A673 (cell line): ENCODE data around the gene DHX57. TPM values are rescaled to one million over a fixed set of nuclear protein-coding genes. Genes with fewer than 3 reads are reported as not detected.
A peak's percentile ranks its signal among the peaks of the same experiment; 100 is the strongest.

Experiments used
- BruUV-seq: library from RNA; stranded (reverse); fragments of 400-500 nt; replicated peaks from 2 replicates; lab custom pipeline; 2021; lab: Mats Ljungman, UMichigan
- CTCF ChIA-PET: fragments of 300-600 bp; sonication (Branson Sonifier 250); formaldehyde crosslinking; loops from one replicate; lab custom pipeline; 2022; ENCODE audit warnings: antibody characterized with exemption; lab: Charles Lee
- POLR2A ChIA-PET: fragments of 300-600 bp; sonication (Branson Sonifier 250); formaldehyde crosslinking; loops from one replicate; lab custom pipeline; 2022; ENCODE audit warnings: antibody characterized with exemption; ENCODE audit not compliant: low non-redundant PET; lab: Charles Lee
- DNase-seq: peaks from one replicate; pipeline ENCODE4 v3.0.0-alpha.2; 2015; ENCODE audit warnings: low spot score
- H3K27ac ChIP-seq: fragments of 200-600 bp; sonication (generic); 2 replicates; pipeline ENCODE4 v1.5.1; 2016; ENCODE audit warnings: mixed run types, low read depth, mild to moderate bottlenecking, mixed read lengths, antibody characterized with exemption, low read length; ENCODE audit not compliant: poor library complexity, severe bottlenecking
- H3K27me3 ChIP-seq: fragments of 200-600 bp; sonication (generic); replicated peaks from 2 replicates; pipeline ENCODE4 v1.6.1; 2017; ENCODE audit warnings: mixed run types, low read depth, mild to moderate bottlenecking, mixed read lengths, antibody characterized with exemption, low read length; ENCODE audit not compliant: insufficient read depth, poor library complexity
- H3K36me3 ChIP-seq: fragments of 200-600 bp; sonication (generic); 2 replicates; pipeline ENCODE4 v1.6.1; 2016; ENCODE audit warnings: mixed run types, mild to moderate bottlenecking, mixed read lengths, antibody characterized with exemption, low read length; ENCODE audit not compliant: insufficient read depth, poor library complexity, severe bottlenecking
- H3K4me1 ChIP-seq: fragments of 200-600 bp; sonication (generic); 2 replicates; pipeline ENCODE4 v1.6.1; 2017; ENCODE audit warnings: mixed run types, mild to moderate bottlenecking, mixed read lengths, antibody characterized with exemption, low read length; ENCODE audit not compliant: insufficient read depth, poor library complexity, severe bottlenecking
- H3K4me3 ChIP-seq: fragments of 200-600 bp; sonication (generic); 2 replicates; pipeline ENCODE4 v1.5.1; 2016; ENCODE audit warnings: low read depth, mixed run types, mild to moderate bottlenecking, mixed read lengths, low read length; ENCODE audit not compliant: poor library complexity, severe bottlenecking
- H3K9me3 ChIP-seq: fragments of 200-600 bp; sonication (generic); 2 replicates; pipeline ENCODE4 v1.6.1; 2016; ENCODE audit warnings: mixed run types, low read depth, mild to moderate bottlenecking, mixed read lengths, antibody characterized with exemption, low read length; ENCODE audit not compliant: poor library complexity, severe bottlenecking
- EZH2 ChIP-seq: fragments of 200-600 bp; sonication (generic); IDR thresholded peaks from 2 replicates; pipeline ENCODE4 v1.6.1; 2017; ENCODE audit warnings: borderline replicate concordance, low read depth, mild to moderate bottlenecking, mixed read lengths, antibody characterized with exemption, low read length; ENCODE audit not compliant: poor library complexity, severe bottlenecking
- intact Hi-C: fragments of 100-400 bp; cut with micrococcal nuclease; formaldehyde crosslinking; loops from one replicate; pipeline ENCODE4 v1.10.0; 2022; ENCODE audit not compliant: unreplicated experiment
- total RNA-seq: library from RNA; stranded (reverse); gene quantifications from 2 replicates; pipeline ENCODE4 v1.2.3, GENCODE V29; 2021
- TF ChIP-seq, protein P1 (sequence below): fragments of 300-800, 200-600 bp; sonication (generic); conservative IDR thresholded peaks from 2 replicates; pipeline ENCODE4 v1.5.1; 2017; ENCODE audit warnings: low read depth, mild to moderate bottlenecking, antibody characterized with exemption, low read length, moderate library complexity, mixed read lengths

Gene DHX57
- total RNA-seq, 1 experiment from 2014 or later, result 30.6 TPM

GRCh38 chr2:38754506-38754905 lies 121.2 kb downstream of the DHX57 start:
- Histone ChIP-seq H3K4me3 (no peak overlapping the region), H3K27ac (no peak overlapping the region), H3K4me1 (peaks cover 19% of the 10 kb centered on the region), H3K36me3 (peaks cover 6% of the 10 kb centered on the region), H3K9me3 (no peaks in the 10 kb centered on the region), H3K27me3 (no peaks in the 10 kb centered on the region)
- TF ChIP-seq EZH2, result no peak
- TF ChIP-seq, protein P1, sequence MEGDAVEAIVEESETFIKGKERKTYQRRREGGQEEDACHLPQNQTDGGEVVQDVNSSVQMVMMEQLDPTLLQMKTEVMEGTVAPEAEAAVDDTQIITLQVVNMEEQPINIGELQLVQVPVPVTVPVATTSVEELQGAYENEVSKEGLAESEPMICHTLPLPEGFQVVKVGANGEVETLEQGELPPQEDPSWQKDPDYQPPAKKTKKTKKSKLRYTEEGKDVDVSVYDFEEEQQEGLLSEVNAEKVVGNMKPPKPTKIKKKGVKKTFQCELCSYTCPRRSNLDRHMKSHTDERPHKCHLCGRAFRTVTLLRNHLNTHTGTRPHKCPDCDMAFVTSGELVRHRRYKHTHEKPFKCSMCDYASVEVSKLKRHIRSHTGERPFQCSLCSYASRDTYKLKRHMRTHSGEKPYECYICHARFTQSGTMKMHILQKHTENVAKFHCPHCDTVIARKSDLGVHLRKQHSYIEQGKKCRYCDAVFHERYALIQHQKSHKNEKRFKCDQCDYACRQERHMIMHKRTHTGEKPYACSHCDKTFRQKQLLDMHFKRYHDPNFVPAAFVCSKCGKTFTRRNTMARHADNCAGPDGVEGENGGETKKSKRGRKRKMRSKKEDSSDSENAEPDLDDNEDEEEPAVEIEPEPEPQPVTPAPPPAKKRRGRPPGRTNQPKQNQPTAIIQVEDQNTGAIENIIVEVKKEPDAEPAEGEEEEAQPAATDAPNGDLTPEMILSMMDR, result no peak
- no peak for DNase-seq
- POLR2A ChIA-PET, result no interaction called here
- CTCF ChIA-PET, result no interaction called here
- BruUV-seq, result no TSS peak
- intact Hi-C loops, result no loop called here

- DNase-seq, result no peak
- no peaks in the 10 kb centered on the region for H3K9me3 ChIP-seq
- intact Hi-C loops, result no loop called here
- no peak for TF ChIP-seq EZH2
- TF ChIP-seq, protein P1, result no peak
- CTCF ChIA-PET, result no interaction called here
- H3K4me1 ChIP-seq, result peaks cover 21% of the 10 kb centered on the region
- H3K4me3 ChIP-seq, result no peak overlapping the region
- peaks cover 11% of the 10 kb centered on the region for H3K36me3 ChIP-seq
- POLR2A ChIA-PET, result no interaction called here
- H3K27ac ChIP-seq, result no peak overlapping the region
- H3K27me3 ChIP-seq, result no peaks in the 10 kb centered on the region
- BruUV-seq, result no TSS peak
Observed at GRCh38 chr2:38754049-38754448, 121.7 kb downstream of the DHX57 start.

DNA sequence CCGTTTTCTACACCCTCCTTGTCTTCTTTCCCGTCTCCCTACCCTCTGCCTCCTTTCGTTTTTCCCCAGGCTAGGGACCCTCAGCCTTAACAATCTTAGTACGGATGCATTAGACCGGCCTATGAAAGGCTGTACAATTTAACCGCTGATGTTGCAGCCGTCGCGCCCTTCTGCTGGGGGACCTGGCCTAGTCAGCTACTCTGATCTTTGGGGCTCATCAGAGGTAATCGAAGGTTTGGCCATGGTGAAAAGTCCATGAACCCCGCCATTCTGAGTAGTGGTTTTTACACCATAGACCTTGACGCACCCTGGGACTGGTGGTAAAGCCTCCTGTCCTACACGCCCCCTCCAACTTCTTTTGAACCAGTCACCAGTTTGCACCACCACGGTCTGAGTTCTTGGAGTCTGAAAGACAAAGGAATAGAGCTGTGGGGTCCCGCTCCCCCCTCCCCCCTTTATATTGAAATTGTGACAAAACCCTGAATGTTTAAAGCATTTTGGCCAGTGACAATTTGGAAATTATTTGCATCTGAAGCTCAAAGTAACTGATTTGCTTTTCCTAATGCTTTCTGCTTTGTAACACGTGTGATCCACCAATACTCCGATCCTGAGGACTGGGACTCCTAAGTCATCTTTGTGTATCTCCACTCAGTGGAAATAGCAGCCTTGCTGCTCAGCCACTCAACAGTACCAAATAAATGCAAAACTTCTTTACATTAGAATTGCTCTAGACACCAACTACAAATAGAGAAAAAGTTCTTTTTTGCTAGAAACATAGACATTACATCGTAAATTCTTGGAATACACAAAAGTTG lies 123.9 kb downstream of the DHX57 start:
- Histone ChIP-seq H3K9me3 (no peaks in the 10 kb centered on the region), H3K4me1 (peaks cover 44% of the 10 kb centered on the region), H3K36me3 (peaks cover 33% of the 10 kb centered on the region), H3K27ac (peak overlapping the region; percentile 99), H3K4me3 (peak overlapping the region; percentile 90), H3K27me3 (no peaks in the 10 kb centered on the region)
- TSS peak; percentile 92 for BruUV-seq
- TF ChIP-seq, protein P1, result no peak
- no peak for TF ChIP-seq EZH2
- intact Hi-C loops, result no loop called here
- ChIA-PET POLR2A (interaction anchor here (0.6 to 1.8 kb wide), 36 partner anchors 8 to 1425 kb away, joined by 3 to 24 read pairs (median 4); no protein-coding TSS in a partner anchor), CTCF (interaction anchor here (0.6 kb wide), 1 partner anchor 26 kb away, joined by 3 read pairs; no protein-coding TSS in a partner anchor)
- no peak for DNase-seq
